GM12872 (cell line): ENCODE results near the gene UGT8.

Experiments used
- TF ChIP-seq, protein P1 (sequence below): IDR thresholded peaks from 3 replicates; pipeline ENCODE4 v1.5.1; 2011; ENCODE audit warnings: low read depth, mild to moderate bottlenecking, low read length, moderate library complexity; ENCODE audit not compliant: insufficient read depth

Gene UGT8

DNA sequence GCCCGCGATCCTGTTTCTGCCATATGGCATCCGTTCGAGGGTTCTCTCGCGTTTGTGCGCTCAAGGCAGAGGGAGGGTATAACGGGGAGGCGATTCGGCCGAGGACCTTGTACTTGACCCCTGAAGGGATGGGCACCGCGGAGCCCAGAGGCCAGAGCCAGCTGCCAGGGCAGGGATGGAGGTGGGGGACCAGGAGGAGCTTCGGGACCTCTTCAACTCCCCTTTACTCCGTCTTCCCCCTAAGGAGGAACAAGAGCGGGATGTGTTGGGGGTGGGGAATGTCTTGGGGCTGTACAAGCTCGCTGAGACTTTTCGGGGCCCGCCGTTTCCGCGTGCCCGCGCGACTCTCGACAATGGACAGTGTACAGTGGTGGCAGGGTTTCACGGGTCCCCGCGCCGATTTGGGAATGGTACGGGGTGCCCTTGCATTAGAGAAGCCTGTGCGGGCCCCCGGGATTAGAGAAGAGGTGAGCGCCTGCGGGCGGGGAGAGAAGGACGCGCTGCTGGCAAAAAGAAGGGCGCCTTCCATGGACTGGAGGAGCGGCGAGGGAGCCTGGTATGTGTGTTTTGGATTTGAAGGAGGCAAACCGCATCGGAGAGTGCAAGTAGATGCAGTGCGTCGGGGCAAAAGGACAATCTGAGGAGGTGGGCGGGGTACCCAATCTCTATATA lies 760 bp downstream of the UGT8 start:
- TF ChIP-seq, protein P1, sequence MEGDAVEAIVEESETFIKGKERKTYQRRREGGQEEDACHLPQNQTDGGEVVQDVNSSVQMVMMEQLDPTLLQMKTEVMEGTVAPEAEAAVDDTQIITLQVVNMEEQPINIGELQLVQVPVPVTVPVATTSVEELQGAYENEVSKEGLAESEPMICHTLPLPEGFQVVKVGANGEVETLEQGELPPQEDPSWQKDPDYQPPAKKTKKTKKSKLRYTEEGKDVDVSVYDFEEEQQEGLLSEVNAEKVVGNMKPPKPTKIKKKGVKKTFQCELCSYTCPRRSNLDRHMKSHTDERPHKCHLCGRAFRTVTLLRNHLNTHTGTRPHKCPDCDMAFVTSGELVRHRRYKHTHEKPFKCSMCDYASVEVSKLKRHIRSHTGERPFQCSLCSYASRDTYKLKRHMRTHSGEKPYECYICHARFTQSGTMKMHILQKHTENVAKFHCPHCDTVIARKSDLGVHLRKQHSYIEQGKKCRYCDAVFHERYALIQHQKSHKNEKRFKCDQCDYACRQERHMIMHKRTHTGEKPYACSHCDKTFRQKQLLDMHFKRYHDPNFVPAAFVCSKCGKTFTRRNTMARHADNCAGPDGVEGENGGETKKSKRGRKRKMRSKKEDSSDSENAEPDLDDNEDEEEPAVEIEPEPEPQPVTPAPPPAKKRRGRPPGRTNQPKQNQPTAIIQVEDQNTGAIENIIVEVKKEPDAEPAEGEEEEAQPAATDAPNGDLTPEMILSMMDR = no peak

DNA sequence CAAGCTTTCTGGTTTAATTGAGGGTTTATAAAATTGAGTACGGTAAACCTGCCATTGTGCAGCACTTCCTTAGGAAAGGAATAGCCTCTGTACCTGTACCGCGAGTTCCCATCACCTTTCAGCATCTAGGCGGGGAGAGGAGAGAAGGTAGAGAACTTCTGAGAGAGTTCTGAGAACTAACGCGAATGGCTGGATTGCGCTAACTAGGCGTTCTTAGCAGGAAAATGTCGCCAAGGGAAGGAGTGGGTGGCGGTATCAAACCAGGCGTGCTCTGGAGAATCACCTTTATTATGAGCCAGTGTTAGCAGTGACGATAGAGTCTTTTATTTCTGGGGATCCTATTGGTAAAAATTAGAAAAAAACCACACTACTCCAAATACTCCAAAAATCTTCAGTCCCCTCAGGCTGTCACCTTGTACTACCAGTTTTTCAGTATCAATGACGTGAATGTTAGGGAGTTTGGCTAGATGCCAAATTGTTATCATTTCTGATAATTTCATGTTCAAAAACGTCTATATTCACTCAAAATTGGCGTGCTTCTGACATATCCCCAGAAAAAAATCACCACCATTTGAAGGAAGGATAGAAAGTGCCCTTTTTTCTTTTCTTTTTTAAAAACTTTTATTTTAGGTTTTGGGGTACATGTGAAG lies 1.4 kb downstream of the UGT8 start:
- TF ChIP-seq, protein P1 = no peak

DNA sequence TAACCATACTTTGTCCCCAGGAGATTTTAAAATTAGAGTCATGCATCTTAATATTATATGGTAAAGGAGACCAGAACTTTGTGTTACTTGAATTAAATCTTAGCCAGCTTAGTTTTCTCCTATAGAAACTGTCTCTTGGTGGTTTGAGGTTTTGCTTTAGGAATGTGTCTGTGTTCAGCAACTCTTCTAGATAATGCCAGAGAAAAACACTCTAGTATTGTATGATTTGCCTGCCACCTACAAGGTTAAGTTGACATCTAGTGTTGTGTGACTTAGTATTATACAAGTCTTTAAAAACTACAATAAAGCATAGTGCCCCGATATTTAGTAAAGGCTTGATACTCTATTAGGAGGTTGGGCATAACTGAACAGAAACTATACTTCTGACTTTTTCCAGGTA lies 2.1 kb downstream of the UGT8 start:
- TF ChIP-seq, protein P1 = no peak

DNA sequence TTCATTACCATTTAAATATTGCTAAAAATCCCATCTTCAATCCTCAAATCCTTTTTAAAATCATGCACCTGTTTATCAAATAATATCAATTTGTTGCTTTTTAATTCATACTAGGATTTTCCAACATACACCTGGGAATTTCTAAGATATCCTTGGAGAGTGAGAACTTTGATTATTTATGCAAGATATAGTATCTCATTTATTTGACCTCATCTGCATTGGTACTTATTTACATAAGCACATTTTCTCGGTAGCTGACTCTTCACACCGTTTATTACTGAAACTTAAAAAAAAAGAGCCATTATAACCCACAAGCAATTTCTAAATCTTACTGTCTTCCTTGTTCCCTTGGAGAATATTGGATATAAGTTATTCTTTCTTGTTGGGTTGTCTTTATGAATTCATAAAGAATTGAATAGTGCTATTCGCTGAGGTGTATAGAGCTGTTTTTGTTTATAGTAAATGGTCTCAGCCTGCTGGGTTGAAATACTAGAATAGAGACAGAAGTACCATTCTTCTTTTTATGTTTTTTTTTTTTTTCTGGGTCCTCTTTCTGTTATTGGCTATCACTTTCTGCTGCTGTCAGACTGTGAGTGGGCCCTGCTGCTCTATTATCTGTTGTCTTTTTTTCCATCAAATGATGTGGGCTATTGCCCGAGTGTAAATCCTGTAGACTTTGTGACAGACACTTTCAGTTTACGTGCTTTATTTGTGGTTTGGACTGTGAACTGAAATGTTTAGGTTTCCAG lies 2.9 kb downstream of the UGT8 start:
- TF ChIP-seq, protein P1 = no peak

DNA sequence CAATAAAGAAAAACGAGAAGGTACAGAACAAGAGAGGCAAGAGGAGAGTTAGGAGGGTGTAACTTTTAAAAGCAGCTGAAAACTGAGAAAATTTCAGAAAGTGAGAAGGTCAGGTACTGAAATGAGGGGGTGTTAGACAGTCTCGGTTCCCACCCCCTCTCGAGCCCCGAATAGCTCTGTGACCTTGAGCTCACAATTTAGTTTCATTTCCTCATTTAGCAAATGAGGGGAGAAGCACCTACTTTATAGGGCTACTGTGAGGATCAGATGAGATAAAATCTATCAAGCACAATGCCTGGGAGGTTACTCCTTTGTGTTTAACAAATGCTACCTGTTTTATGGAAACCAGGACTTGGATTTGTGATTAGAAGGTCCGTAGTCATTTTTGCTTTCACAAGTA lies 4.9 kb downstream of the UGT8 start:
- TF ChIP-seq, protein P1 = no peak

DNA sequence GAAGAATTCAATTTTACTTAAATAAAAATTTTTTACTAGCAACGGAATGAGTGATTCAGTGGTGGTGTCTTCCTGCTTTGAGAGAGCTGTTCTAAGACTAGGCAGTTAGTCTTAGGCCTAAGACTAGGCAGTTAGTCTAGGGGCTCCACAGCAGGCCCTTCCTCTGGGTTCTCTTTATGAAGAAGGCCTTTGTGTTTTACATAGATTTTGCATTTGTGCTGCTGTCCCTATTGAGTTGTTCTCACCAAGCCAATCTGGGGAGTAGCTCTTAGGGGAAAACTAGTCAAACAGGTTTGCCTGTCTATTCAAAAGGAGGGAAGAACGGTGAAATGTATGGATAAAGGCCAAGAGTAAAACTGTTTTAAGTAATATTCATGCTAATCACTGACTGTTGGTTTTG lies 7.6 kb downstream of the UGT8 start:
- TF ChIP-seq, protein P1 = no peak

DNA sequence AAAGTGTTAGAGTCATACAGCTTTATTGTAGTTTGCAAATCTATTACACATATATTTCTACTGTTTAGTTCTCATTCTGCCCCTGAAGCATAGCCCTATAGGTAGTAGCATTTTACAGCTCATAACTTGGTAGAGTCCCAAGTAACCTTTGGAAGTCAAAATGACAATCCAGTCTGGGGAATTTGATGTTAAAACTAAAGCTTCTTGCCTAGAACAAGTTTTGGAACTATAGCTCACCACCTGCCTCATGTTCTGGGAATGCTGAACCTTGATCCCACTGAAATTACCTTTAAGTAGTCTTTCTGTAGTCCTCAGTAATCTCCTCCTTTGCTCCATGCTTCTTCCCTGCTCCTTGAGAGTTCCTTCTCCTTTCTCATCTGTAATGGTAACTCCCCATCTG lies 8.4 kb downstream of the UGT8 start:
- TF ChIP-seq, protein P1 = no peak
